ENCODE measurements around the gene SLC5A4. TPM values are rescaled to one million over a fixed set of nuclear protein-coding genes. Genes with fewer than 3 reads are reported as not detected.
A peak's percentile ranks its signal among the peaks of the same experiment; 100 is the strongest.

SLC5A4 gene
- polyA plus RNA-seq, 1 experiment: not detected

DNA sequence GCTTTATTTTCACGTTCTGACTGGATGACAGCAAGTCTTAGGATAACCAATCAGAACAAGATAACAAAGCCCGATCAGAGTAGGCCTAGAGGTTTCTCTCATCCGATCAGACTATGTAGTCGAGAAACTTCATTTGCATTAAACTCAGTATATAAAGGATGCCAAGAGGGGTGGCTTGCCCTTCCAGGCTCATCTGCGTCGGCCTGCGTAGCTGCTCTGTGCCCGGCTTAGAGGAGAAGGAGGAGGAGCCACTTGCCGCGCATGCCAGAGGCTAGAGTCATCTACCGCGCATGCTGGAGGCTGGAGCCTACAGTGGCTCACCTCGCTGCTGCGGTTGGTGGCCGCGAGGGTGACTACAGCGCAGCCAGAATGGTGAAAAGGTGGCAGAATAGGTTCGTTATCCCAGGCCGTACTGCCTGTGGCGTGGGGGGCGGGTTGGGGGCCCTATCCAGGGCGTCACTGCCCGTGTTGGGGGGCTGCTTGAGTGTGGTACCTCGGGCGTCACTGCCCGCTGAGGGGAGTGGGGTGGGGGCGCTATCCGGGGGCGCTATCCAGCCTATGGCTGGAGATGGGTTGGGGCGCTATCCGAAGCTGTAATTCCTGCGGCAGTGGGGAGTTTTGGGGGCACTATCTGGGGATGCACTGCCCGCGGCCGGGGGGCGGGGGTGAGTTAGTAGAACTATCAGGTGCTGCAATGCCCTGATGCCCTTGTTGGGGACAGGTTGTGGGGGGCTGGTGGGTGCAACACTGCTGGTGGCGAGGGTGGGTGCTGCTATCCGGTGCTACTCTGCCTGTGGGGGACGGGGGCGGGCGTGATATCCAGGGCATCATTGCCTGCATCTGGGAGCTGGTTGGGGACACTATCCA is 50.1 kb downstream of the SLC5A4 start, which contains the start of gene RFPL2:
TSS of gene RFPL2 (minus strand) at position 218 of the 867 bp plus-strand sequence. CDS start 2,622 bp downstream, outside the sequence.
- no peak for TF ChIP-seq CTCF (IDR thresholded peaks at IDR 0.05; ENCODE audit: low read depth, low read length)
- Histone ChIP-seq H3K9me3 (ENCODE audit: control insufficient read depth, insufficient read depth, low read length) (peaks cover 8% of the 10 kb centered on the region; the same call in 1 of the 2 replicates), H3K27me3 (ENCODE audit: control insufficient read depth, insufficient read depth, low read length) (peaks cover 2% of the 10 kb centered on the region), H3K4me3 (ENCODE audit: low read depth, low read length) (no peak within 1 kb of the TSS), H3K27ac (ENCODE audit: low read depth, low read length) (no peak within 1 kb of the TSS)
- POLR2A ChIA-PET: no interaction called here
- no peak for DNase-seq (ENCODE audit: low read depth, low spot score)
- CTCF ChIA-PET: no interaction called here

- ChIA-PET POLR2A (no interaction called here), CTCF (no interaction called here)
- Histone ChIP-seq H3K9me3 (ENCODE audit: control insufficient read depth, insufficient read depth, low read length) (peaks cover 8% of the 10 kb centered on the region; the same call in 1 of the 2 replicates), H3K4me3 (ENCODE audit: low read depth, low read length) (no peak overlapping the region), H3K27ac (ENCODE audit: low read depth, low read length) (no peak overlapping the region), H3K27me3 (ENCODE audit: control insufficient read depth, insufficient read depth, low read length) (peaks cover 2% of the 10 kb centered on the region)
- no peak for DNase-seq (ENCODE audit: low read depth, low spot score)
- TF ChIP-seq CTCF (IDR thresholded peaks at IDR 0.05; ENCODE audit: low read depth, low read length): no peak
Measured at GRCh38 chr22:32204040-32204855, 50.9 kb downstream of the SLC5A4 start.

DNA sequence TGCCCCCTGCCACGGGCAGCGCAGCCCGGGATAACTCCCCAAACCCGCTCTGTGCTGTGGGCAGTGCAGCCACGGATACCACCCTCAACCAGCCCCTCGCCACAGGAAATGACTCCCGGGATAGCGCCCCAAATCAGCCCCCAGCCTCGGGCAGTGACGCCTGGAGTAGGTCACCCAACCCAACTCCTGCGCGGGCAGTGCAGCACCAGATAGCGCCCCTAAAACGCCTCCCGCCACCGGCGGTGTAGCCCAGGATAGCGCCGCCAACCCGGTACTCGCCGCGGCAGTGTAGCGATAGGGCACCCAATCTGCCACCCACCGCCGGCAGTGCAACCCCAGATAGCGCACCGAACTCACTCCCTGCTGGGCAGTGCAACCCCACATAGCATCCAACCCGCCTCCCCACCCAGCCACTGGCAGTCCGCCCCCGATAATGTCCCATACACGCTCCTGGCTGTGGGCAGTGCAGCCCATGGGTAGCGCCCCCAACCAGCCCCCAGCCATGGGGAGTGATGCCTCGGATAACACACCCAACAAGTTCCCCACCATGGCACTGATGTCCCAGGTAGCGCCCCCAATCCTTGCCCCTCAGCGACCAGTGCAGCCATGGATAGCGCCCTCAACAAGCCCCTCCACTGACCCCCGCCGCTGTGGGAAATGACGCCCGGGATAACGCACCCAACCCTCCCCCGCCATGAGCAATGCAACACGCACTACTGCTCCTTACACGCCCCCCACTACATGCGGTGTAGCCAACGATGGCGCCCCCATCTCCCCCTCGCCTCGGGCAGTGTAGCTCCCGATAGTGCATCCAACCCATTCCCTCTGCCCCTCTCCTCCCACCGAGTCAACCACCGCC is 51.7 kb downstream of the SLC5A4 start:
- ChIA-PET POLR2A (no interaction called here), CTCF (interaction anchor here (0.8 kb wide), 1 partner anchor 8 kb away, joined by 3 read pairs; no protein-coding TSS in a partner anchor)
- no peak overlapping the region for H3K27ac ChIP-seq (ENCODE audit: low read depth, low read length)

DNA sequence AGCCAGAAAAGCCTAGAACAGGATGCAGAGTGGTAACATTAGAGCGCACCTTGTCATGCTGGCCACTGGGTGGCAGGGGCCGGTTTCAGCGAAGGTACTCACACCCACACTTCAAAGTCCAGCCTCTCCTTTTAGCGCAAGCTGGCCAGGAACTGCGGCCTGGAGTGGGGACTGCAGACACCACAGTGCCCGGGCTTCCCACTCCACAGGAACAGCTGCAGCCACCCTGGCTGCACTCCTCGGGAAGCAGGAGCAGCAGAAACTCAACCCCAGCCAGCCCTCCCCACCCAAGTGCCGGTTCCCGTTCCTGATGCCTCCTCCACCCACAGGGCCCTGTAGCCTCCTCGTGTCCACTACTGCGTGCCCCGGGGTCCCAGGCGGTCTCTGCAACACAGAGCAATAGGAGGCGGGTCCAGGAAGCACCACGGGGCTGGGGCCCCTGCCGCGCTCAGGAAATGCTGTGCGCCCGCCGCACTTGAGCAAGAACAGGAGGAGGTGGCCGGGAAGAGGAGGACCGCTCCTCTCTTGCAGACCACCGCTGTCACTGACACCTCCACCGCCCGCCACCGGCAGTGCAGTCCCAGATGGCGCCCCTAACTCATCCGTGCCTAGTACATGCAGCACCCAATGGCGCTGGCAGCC is 52.5 kb downstream of the SLC5A4 start:
- H3K27me3 ChIP-seq (ENCODE audit: control insufficient read depth, insufficient read depth, low read length): no peaks in the 10 kb centered on the region
- CTCF ChIA-PET: interaction anchor here (0.6 to 1.1 kb wide), 5 partner anchors 9 to 267 kb away, joined by 3 read pairs; no protein-coding TSS in a partner anchor
- DNase-seq (ENCODE audit: low read depth, low spot score): no peak
- H3K4me3 ChIP-seq (ENCODE audit: low read depth, low read length): no peak overlapping the region
- no peak overlapping the region for H3K27ac ChIP-seq (ENCODE audit: low read depth, low read length)
- H3K9me3 ChIP-seq (ENCODE audit: control insufficient read depth, insufficient read depth, low read length): peaks cover 8% of the 10 kb centered on the region; the same call in 1 of the 2 replicates
- POLR2A ChIA-PET: no interaction called here
- TF ChIP-seq CTCF (IDR thresholded peaks at IDR 0.05; ENCODE audit: low read depth, low read length): peak; percentile 37

More for the DNA sequence above, 51.7 kb downstream of the SLC5A4 start:
- TF ChIP-seq CTCF (IDR thresholded peaks at IDR 0.05; ENCODE audit: low read depth, low read length): no peak
- peaks cover 1% of the 10 kb centered on the region for H3K27me3 ChIP-seq (ENCODE audit: control insufficient read depth, insufficient read depth, low read length)
- peaks cover 8% of the 10 kb centered on the region; the same call in 1 of the 2 replicates for H3K9me3 ChIP-seq (ENCODE audit: control insufficient read depth, insufficient read depth, low read length)
- H3K4me3 ChIP-seq (ENCODE audit: low read depth, low read length): no peak overlapping the region
- no peak for DNase-seq (ENCODE audit: low read depth, low spot score)

Data from AG04450 (cell line).